Activated T-cell treated with anti-CD3 and anti-CD28 coated beads, Interleukin-2, amount 50 U/mL, for 24 hours (primary cell): ENCODE data around the gene CYP3A4.
"Not testable (repeated sequence)": the region's sequence is repeated elsewhere in the genome, so short reads cannot be mapped to it uniquely, and the experiment has no call there.

Experiments
- DNase-seq: peaks from one replicate; pipeline ENCODE4 v3.0.0-alpha.2; 2020
- H3K27ac Mint-ChIP-seq: 2 replicates; pipeline ENCODE4 v1.8.0; 2020; ENCODE audit warnings: mild to moderate bottlenecking, mixed read lengths
- H3K27me3 Mint-ChIP-seq: 2 replicates; pipeline ENCODE4 v1.8.0; 2020; ENCODE audit warnings: mixed read lengths
- H3K36me3 Mint-ChIP-seq: 2 replicates; pipeline ENCODE4 v1.8.0; 2020; ENCODE audit warnings: low read depth, mixed read lengths
- H3K4me1 Mint-ChIP-seq: 2 replicates; pipeline ENCODE4 v1.8.0; 2020; ENCODE audit warnings: low read depth, mixed read lengths
- H3K4me3 Mint-ChIP-seq: 2 replicates; pipeline ENCODE4 v1.8.0; 2020; ENCODE audit warnings: mild to moderate bottlenecking, moderate library complexity, mixed read lengths
- H3K9me3 Mint-ChIP-seq: 2 replicates; pipeline ENCODE4 v1.8.0; 2020; ENCODE audit warnings: mixed read lengths

CYP3A4 gene

DNA sequence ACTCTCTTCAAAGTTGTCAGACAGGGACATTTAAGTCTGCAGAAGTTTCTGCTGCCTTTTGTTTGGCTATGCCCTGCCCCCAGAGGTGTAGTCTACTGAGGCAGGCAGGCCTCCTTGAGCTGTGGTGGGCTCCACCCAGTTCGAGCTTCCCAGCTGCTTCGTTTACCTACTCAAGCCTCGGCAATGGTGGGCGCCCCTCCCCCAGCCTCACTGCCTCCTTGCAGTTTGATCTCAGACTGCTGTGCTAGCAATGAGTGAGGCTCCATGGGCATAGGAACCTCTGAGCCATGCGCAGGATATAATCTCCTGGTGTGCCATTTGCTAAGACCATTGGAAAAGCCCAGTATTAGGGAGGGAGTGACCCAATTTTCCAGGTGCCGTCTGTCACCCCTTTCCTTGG lies 19.1 kb upstream of the CYP3A4 start:
- H3K36me3 Mint-ChIP-seq, H3K9me3 Mint-ChIP-seq, H3K4me3 Mint-ChIP-seq, H3K4me1 Mint-ChIP-seq, DNase-seq, H3K27ac Mint-ChIP-seq: not testable (repeated sequence)
- H3K27me3 Mint-ChIP-seq = peaks cover 55% of the 10 kb centered on the region

GRCh38 chr7:99801407-99801806 lies 17.4 kb upstream of the CYP3A4 start:
- H3K27me3 Mint-ChIP-seq = peaks cover 50% of the 10 kb centered on the region
- H3K4me3 Mint-ChIP-seq = not testable (repeated sequence)

GRCh38 chr7:99798972-99799371 lies 15.0 kb upstream of the CYP3A4 start:
- Mint-ChIP-seq H3K4me3 (no peak overlapping the region), H3K27ac (no peak overlapping the region), H3K9me3 (no peaks in the 10 kb centered on the region), H3K4me1 (no peaks in the 10 kb centered on the region), H3K27me3 (peaks cover 39% of the 10 kb centered on the region), H3K36me3 (no peaks in the 10 kb centered on the region)
- DNase-seq = no peak

More at GRCh38 chr7:99801407-99801806, 17.4 kb upstream of the CYP3A4 start:
- H3K9me3 Mint-ChIP-seq, H3K36me3 Mint-ChIP-seq, H3K27ac Mint-ChIP-seq, DNase-seq, H3K4me1 Mint-ChIP-seq: not testable (repeated sequence)

- H3K4me1 Mint-ChIP-seq, H3K36me3 Mint-ChIP-seq, DNase-seq, H3K9me3 Mint-ChIP-seq, H3K4me3 Mint-ChIP-seq, H3K27ac Mint-ChIP-seq: not testable (repeated sequence)
- peaks cover 15% of the 10 kb centered on the region for H3K27me3 Mint-ChIP-seq
Observed at GRCh38 chr7:99795864-99796263, 11.9 kb upstream of the CYP3A4 start.

DNA sequence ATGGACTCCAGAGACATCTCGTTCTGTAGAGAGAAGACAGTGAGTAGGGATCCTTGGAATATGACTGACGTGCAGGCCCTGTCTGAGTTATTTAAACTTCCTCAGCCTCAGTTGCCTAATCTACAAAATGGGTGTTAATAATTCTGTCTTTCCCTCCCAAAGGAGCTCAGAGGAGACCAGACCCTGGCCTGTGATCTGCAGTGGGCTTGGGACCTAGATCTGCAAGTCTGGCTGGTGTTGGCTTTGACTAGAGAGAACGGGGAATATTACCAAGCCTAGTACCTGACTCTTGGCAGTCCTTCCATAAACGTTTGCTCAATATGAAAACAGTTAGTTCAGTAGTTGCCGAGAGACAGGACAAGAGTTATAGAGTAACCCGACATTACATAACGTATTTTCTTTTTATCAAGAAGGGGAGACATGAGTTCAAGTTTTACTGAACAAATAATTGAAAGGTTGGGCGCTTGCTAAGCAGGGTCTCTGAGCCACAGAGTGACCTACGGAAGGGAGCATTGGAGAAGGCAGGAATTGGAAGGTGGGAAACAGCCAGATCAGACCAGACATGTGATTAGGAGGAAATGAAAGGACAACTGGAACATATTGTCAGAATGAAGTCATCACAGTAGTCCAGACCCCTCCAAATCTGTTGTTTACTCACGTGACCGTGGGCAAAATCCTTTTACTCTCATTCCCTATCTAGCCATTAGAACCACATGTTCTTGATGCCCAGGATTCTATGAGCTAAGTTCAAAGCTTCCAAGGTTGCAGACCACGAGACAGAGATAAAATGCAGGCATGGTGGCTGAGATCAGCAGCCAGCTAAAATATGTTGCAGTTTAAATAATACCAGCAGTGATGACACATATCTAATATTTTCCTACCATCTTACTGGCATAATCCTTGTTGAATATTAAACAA lies 10.9 kb upstream of the CYP3A4 start:
- Mint-ChIP-seq H3K27me3 (peaks cover 8% of the 10 kb centered on the region), H3K9me3 (no peaks in the 10 kb centered on the region), H3K4me3 (no peak overlapping the region), H3K27ac (no peak overlapping the region), H3K36me3 (no peaks in the 10 kb centered on the region), H3K4me1 (peaks cover 7% of the 10 kb centered on the region)
- no peak for DNase-seq

DNA sequence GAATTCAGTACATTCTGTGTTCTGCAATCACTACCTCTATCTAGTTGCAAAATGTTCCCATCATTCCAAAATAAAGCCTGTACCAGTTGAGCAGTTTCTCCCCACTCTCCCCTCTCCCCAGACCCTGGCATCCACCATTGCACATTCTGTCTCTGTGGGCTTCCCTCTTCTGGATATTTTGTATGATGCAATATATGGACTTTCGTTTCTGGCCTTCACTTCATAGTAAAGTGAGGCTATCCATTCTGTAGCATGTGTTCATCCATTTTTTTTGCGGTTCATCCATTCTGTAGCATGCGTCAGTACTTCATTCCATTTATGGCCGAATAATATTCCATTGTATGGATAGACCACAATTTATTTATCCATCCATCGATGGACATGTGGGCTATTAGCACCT lies 9.5 kb upstream of the CYP3A4 start:
- peaks cover 8% of the 10 kb centered on the region for H3K27me3 Mint-ChIP-seq
- H3K9me3 Mint-ChIP-seq = no peaks in the 10 kb centered on the region
- H3K36me3 Mint-ChIP-seq = no peaks in the 10 kb centered on the region
- no peak overlapping the region for H3K27ac Mint-ChIP-seq
- peaks cover 20% of the 10 kb centered on the region for H3K4me1 Mint-ChIP-seq
- no peak overlapping the region for H3K4me3 Mint-ChIP-seq
- DNase-seq = no peak

GRCh38 chr7:99792967-99793366 lies 9.0 kb upstream of the CYP3A4 start:
- DNase-seq = no peak
- H3K9me3 Mint-ChIP-seq = no peaks in the 10 kb centered on the region
- no peak overlapping the region for H3K27ac Mint-ChIP-seq
- no peaks in the 10 kb centered on the region for H3K36me3 Mint-ChIP-seq
- H3K4me1 Mint-ChIP-seq = peaks cover 25% of the 10 kb centered on the region
- H3K27me3 Mint-ChIP-seq = peaks cover 8% of the 10 kb centered on the region
- H3K4me3 Mint-ChIP-seq = no peak overlapping the region

DNA sequence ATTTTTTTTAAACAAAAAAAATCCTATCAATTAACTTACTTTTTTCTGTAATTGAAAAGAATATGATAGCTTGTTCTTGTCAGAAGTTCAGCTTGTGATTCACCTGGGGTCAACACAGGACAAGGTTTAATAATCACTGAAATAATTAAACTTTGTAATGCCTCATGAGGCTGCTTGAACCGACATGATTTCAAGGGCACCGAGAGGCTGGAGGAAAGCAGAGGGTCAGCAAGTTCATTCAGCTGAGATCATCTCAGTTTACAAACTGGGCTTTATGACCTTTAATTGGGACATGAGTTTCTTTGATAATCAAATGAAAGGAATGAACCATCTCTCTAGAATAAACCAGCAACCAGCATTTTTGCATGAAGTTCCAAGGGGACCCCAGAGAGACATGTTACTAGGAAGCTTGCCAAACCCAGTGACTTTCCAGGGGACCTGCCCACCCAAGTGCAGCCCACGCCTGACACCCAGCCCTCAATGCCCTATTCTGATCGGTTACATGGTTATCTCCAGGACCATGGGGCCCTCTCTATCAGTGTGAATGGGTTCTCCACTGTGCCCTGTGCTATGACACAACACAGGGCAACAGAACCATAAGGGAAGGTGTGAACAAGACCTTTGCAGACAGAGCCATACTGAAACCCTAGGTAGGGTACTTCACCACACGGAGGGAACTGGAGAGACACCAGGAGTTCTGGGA lies 7.8 kb upstream of the CYP3A4 start:
- Mint-ChIP-seq H3K4me3 (no peak overlapping the region), H3K27ac (no peak overlapping the region), H3K27me3 (peaks cover 8% of the 10 kb centered on the region), H3K4me1 (peaks cover 34% of the 10 kb centered on the region), H3K9me3 (no peaks in the 10 kb centered on the region), H3K36me3 (no peaks in the 10 kb centered on the region)
- DNase-seq = no peak

- Mint-ChIP-seq H3K9me3 (no peaks in the 10 kb centered on the region), H3K36me3 (no peaks in the 10 kb centered on the region), H3K4me1 (peaks cover 36% of the 10 kb centered on the region), H3K27me3 (peaks cover 4% of the 10 kb centered on the region), H3K4me3 (no peak overlapping the region), H3K27ac (no peak overlapping the region)
- DNase-seq = no peak
Observed at GRCh38 chr7:99791021-99791420, 7.0 kb upstream of the CYP3A4 start.

DNA sequence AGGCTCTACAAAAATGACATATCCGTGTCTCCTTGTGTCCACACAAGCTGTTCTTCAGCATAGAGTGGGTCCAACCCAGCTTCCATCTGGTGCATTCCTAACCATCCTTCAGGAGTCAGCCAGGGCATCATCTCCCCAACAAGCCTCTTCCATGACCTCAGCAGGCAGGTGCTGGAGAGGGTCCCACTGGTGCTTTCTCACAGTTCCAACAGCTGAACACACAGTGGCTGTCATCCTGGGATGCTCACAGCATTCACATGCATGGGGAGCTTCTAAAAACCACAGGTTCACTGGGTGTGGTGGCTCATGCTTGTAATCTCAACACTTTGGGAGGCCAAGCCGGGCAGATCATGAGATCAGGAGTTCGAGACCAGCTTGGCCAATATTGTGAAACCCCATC lies 6.4 kb upstream of the CYP3A4 start:
- Mint-ChIP-seq H3K27ac (peak overlapping the region; percentile 86), H3K36me3 (no peaks in the 10 kb centered on the region), H3K4me3 (no peak overlapping the region), H3K9me3 (no peaks in the 10 kb centered on the region), H3K4me1 (peaks cover 36% of the 10 kb centered on the region), H3K27me3 (no peaks in the 10 kb centered on the region)
- DNase-seq = no peak

GRCh38 chr7:99789441-99790070 lies 5.6 kb upstream of the CYP3A4 start:
- Mint-ChIP-seq H3K27me3 (no peaks in the 10 kb centered on the region), H3K4me3 (no peak overlapping the region), H3K27ac (peak overlapping the region; percentile 86), H3K9me3 (no peaks in the 10 kb centered on the region), H3K4me1 (peaks cover 36% of the 10 kb centered on the region), H3K36me3 (no peaks in the 10 kb centered on the region)
- no peak for DNase-seq

- Mint-ChIP-seq H3K4me3 (peak overlapping the region; percentile 8), H3K27ac (peak overlapping the region; percentile 86), H3K9me3 (no peaks in the 10 kb centered on the region), H3K4me1 (peaks cover 36% of the 10 kb centered on the region), H3K36me3 (no peaks in the 10 kb centered on the region), H3K27me3 (peaks cover 5% of the 10 kb centered on the region)
- no peak for DNase-seq
Observed at GRCh38 chr7:99788554-99788953, 4.6 kb upstream of the CYP3A4 start.

- no peaks in the 10 kb centered on the region for H3K9me3 Mint-ChIP-seq
- no peak overlapping the region for H3K27ac Mint-ChIP-seq
- H3K4me1 Mint-ChIP-seq = peaks cover 44% of the 10 kb centered on the region
- DNase-seq = no peak
- H3K4me3 Mint-ChIP-seq = no peak overlapping the region
- no peaks in the 10 kb centered on the region for H3K36me3 Mint-ChIP-seq
- peaks cover 8% of the 10 kb centered on the region for H3K27me3 Mint-ChIP-seq
Observed at GRCh38 chr7:99786726-99787335, 2.8 kb upstream of the CYP3A4 start.

GRCh38 chr7:99785654-99786053 lies 1.7 kb upstream of the CYP3A4 start:
- H3K27ac Mint-ChIP-seq, DNase-seq, H3K4me3 Mint-ChIP-seq, H3K36me3 Mint-ChIP-seq, H3K9me3 Mint-ChIP-seq: not testable (repeated sequence)
- Mint-ChIP-seq H3K4me1 (peaks cover 47% of the 10 kb centered on the region), H3K27me3 (peaks cover 16% of the 10 kb centered on the region)
